Right lobe of liver (tissue), 4 donors: Measurements from ENCODE around the gene ORC6.

Source experiments
- CTCF ChIP-seq, 4 donors: fragments of 200-600 bp in 3 of 4; fragments of 450-650 bp in 1 of 4; IDR thresholded peaks; one replicate each; pipeline versions ENCODE4 v1.5.1 to v1.8.0; 2016 to 2022; ENCODE audit warnings: antibody characterized with exemption in 4 of 4, mild to moderate bottlenecking in 2 of 4
- POLR2A ChIP-seq: fragments of 450-650 bp; IDR thresholded peaks from one replicate; pipeline ENCODE4 v1.6.1; 2017; ENCODE audit warnings: antibody characterized with exemption, mild to moderate bottlenecking
- donor health status: DM: no; HTN: no; CAD: no.
- donor health status: DM: no; HTN: no; CAD: no.
- donor health status: DM: no; HTN: yes; CAD: no.

DNA sequence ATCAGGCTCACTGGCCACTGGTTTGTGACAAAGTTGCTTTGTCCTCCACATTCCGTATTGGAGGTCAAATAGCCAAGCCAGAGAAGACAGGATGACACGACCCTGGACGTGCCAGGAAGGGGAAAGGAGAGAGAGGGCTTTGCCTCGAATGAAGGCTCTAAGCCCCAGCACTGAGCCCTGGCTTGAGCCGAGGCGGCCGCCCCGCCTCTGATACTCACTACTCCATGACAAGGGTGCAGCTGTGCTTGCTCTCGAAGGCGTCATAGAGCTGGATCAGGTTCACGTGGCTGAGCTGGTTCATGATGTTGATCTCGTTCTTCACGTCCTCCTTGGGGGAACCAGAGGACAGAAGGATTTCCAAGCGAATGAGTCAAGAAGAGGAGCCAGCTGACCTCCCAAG lies 39.3 kb downstream of the ORC6 start:
- no peak for TF ChIP-seq CTCF (IDR thresholded peaks at IDR 0.05)
- TF ChIP-seq POLR2A = no peak
